Measurements from ENCODE around the gene BTBD9.

The BTBD9 gene

GRCh38 chr6:38400101-38400500 is 239.6 kb downstream of the BTBD9 start:
- H3K36me3 ChIP-seq (ENCODE audit: control insufficient read depth, insufficient read depth, low read length), result no peaks in the 10 kb centered on the region
- TF ChIP-seq CTCF (IDR thresholded peaks at IDR 0.05; ENCODE audit: insufficient read depth, low read length, poor library complexity, severe bottlenecking), result no peak
- no peak for DNase-seq (ENCODE audit: extremely low read depth, insufficient read length)
- H3K27me3 ChIP-seq (replicated peaks; ENCODE audit: control insufficient read depth, insufficient read depth, low read length), result no peaks in the 10 kb centered on the region
- H3K4me3 ChIP-seq (replicated peaks; ENCODE audit: low read depth, low read length), result no peak overlapping the region

- no peak overlapping the region for H3K4me3 ChIP-seq (replicated peaks; ENCODE audit: low read depth, low read length)
- DNase-seq (ENCODE audit: extremely low read depth, insufficient read length), result no peak
Measured at GRCh38 chr6:38396209-38396608, 243.5 kb downstream of the BTBD9 start.

GRCh38 chr6:38393986-38394385 is 245.7 kb downstream of the BTBD9 start:
- no peak overlapping the region for H3K4me3 ChIP-seq (replicated peaks; ENCODE audit: low read depth, low read length)
- no peak for DNase-seq (ENCODE audit: extremely low read depth, insufficient read length)
- no peak for TF ChIP-seq CTCF (IDR thresholded peaks at IDR 0.05; ENCODE audit: insufficient read depth, low read length, poor library complexity, severe bottlenecking)
- no peaks in the 10 kb centered on the region for H3K36me3 ChIP-seq (ENCODE audit: control insufficient read depth, insufficient read depth, low read length)
- H3K27me3 ChIP-seq (replicated peaks; ENCODE audit: control insufficient read depth, insufficient read depth, low read length), result no peaks in the 10 kb centered on the region

More at GRCh38 chr6:38396209-38396608, 243.5 kb downstream of the BTBD9 start:
- Histone ChIP-seq H3K36me3 (ENCODE audit: control insufficient read depth, insufficient read depth, low read length) (no peaks in the 10 kb centered on the region), H3K27me3 (replicated peaks; ENCODE audit: control insufficient read depth, insufficient read depth, low read length) (no peaks in the 10 kb centered on the region)
- TF ChIP-seq CTCF (IDR thresholded peaks at IDR 0.05; ENCODE audit: insufficient read depth, low read length, poor library complexity, severe bottlenecking), result no peak

GRCh38 chr6:38391626-38392579 is 247.8 kb downstream of the BTBD9 start:
- no peak for TF ChIP-seq CTCF (IDR thresholded peaks at IDR 0.05; ENCODE audit: insufficient read depth, low read length, poor library complexity, severe bottlenecking)
- no peak overlapping the region for H3K4me3 ChIP-seq (replicated peaks; ENCODE audit: low read depth, low read length)
- no peaks in the 10 kb centered on the region for H3K27me3 ChIP-seq (replicated peaks; ENCODE audit: control insufficient read depth, insufficient read depth, low read length)
- no peak for DNase-seq (ENCODE audit: extremely low read depth, insufficient read length)
- no peaks in the 10 kb centered on the region for H3K36me3 ChIP-seq (ENCODE audit: control insufficient read depth, insufficient read depth, low read length)

- Histone ChIP-seq H3K4me3 (replicated peaks; ENCODE audit: low read depth, low read length) (no peak overlapping the region), H3K36me3 (ENCODE audit: control insufficient read depth, insufficient read depth, low read length) (no peaks in the 10 kb centered on the region), H3K27me3 (replicated peaks; ENCODE audit: control insufficient read depth, insufficient read depth, low read length) (no peaks in the 10 kb centered on the region)
- DNase-seq (ENCODE audit: extremely low read depth, insufficient read length), result no peak
- TF ChIP-seq CTCF (IDR thresholded peaks at IDR 0.05; ENCODE audit: insufficient read depth, low read length, poor library complexity, severe bottlenecking), result no peak
Measured at GRCh38 chr6:38391206-38391605, 248.5 kb downstream of the BTBD9 start.

Measured in GM06990 (cell line).